ENCODE measurements around the gene CWC15.

CWC15 gene

DNA sequence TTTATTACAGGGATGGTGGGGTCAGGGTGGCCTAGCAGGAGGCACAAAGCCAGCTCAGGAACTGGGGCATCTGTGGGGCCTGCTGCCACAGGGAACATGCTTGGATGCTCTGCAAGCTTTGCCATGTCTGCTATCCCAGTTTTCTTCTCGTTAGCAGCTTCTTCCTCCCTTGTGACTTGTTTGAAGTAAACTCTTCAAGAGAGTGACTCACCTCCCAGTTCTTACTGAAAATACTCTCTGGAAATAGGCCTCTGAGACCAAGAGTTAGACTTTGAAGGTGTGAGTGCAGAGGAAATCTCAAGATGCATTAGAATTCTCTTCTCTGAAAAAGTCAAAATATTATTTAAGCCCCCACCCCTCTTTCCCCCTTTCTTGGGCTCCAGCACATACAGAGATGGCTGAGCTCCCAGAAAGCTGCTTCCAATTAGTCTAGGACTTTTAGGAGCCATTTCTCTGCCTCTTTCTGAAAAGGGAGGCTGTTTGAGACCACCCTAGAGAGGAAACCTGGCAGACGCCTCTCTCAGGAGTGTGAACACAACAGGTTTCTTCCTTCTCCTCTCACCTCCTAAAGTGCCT lies 15.1 kb downstream of the CWC15 start:
- Histone ChIP-seq H3K4me3 (ENCODE audit: low read length in 2 of 2) (no peak overlapping the region), H3K27me3 (ENCODE audit: control insufficient read depth in 2 of 2, insufficient read depth in 2 of 2, low read length in 2 of 2) (no peaks in the 10 kb centered on the region), H3K9ac (ENCODE audit: low read depth in 1 of 2, low read length in 2 of 2) (no peak overlapping the region), H3K9me3 (ENCODE audit: control insufficient read depth in 2 of 2, low read length in 2 of 2) (no peaks in the 10 kb centered on the region), H3K27ac (ENCODE audit: low read depth in 2 of 2, low read length in 2 of 2) (no peak overlapping the region), H3K36me3 (ENCODE audit: control insufficient read depth in 2 of 2, insufficient read depth in 2 of 2, low read length in 2 of 2) (peaks cover 18 to 24% of the 10 kb centered on the region in 2 donors), H3K4me1 (ENCODE audit: control insufficient read depth in 2 of 2, insufficient read depth in 2 of 2, low read length in 2 of 2) (no peaks in the 10 kb centered on the region)

DNA sequence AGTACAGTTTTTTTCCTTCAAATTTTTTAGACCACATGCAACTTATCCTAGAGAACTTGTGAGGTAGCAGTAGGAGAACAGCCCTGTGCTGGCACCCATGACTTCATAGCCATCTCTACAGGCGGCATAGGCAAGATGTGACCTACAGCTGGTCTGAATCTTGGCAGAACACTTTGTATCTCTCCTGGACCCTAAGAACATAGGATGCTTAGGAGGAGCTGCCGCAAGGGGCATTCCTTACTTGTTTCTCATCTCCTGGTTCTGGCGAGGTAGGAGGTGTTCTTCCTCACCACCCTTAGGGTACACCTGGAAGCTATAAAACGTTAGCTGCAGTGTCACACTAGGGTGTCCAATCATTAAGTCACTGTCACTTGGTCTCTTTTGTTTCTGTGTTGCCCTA lies 16.4 kb downstream of the CWC15 start:
- Histone ChIP-seq H3K9me3 (ENCODE audit: control insufficient read depth in 2 of 2, low read length in 2 of 2) (no peaks in the 10 kb centered on the region), H3K36me3 (ENCODE audit: control insufficient read depth in 2 of 2, insufficient read depth in 2 of 2, low read length in 2 of 2) (peaks cover 10 to 13% of the 10 kb centered on the region in 2 donors), H3K4me1 (ENCODE audit: control insufficient read depth in 2 of 2, insufficient read depth in 2 of 2, low read length in 2 of 2) (no peaks in the 10 kb centered on the region), H3K27ac (ENCODE audit: low read depth in 2 of 2, low read length in 2 of 2) (no peak overlapping the region), H3K9ac (ENCODE audit: low read depth in 1 of 2, low read length in 2 of 2) (no peak overlapping the region), H3K27me3 (ENCODE audit: control insufficient read depth in 2 of 2, insufficient read depth in 2 of 2, low read length in 2 of 2) (no peaks in the 10 kb centered on the region), H3K4me3 (ENCODE audit: low read length in 2 of 2) (no peak overlapping the region)

DNA sequence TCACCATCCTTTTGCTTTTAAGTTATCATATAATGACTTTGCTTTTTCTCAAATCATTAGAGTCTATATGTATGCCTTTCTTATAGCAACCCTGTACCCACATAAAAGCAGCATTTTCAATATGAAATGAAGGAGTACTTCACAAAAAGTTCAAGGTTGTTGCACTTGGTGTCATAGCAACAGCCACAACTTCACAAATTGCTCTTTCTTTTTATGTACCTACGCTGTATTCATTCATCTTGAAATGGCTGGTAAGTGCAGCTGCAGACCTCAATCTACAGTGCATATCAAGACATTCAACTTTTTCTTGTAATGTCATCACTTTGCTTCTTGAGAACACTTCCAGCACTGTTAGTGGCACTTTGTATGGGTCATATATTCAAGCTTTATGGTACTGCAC lies 18.6 kb downstream of the CWC15 start:
- no peaks in the 10 kb centered on the region for H3K27me3 ChIP-seq (ENCODE audit: control insufficient read depth in 2 of 2, insufficient read depth in 2 of 2, low read length in 2 of 2)
- no peak overlapping the region for H3K27ac ChIP-seq (ENCODE audit: low read depth in 2 of 2, low read length in 2 of 2)
- no peaks in the 10 kb centered on the region for H3K9me3 ChIP-seq (ENCODE audit: control insufficient read depth in 2 of 2, low read length in 2 of 2)
- H3K4me3 ChIP-seq (ENCODE audit: low read length in 2 of 2), result no peak overlapping the region
- H3K9ac ChIP-seq (ENCODE audit: low read depth in 1 of 2, low read length in 2 of 2), result no peak overlapping the region
- H3K36me3 ChIP-seq (ENCODE audit: control insufficient read depth in 2 of 2, insufficient read depth in 2 of 2, low read length in 2 of 2), result peaks cover under 1 to 5% of the 10 kb centered on the region in 2 donors
- H3K4me1 ChIP-seq (ENCODE audit: control insufficient read depth in 2 of 2, insufficient read depth in 2 of 2, low read length in 2 of 2), result no peaks in the 10 kb centered on the region

DNA sequence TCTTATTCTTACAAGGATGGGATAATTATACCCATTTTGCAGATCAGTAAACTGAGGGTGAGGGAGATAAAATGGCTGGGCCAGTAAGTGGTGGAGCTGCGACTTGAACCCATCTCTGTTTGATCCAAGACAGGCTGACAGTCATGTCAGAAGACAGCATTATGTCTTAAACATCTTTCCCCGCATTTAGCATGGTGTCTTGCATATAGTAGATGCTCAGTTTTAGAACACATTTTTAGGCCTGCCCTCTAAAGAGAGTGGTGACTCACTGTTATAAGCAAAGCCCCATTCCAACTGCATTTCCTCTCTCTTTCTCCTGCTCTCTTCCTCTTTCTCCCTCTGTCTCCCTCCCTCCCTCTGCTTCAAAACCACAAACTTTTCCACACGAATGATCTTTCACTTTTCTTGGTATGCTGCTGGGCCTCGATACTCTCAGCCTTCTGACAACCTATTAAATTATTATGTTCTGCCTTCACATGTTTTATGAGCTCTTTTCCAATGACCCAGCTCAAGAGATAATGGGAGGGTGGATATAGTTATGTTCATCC lies 25.2 kb downstream of the CWC15 start:
- Histone ChIP-seq H3K27me3 (ENCODE audit: control insufficient read depth in 2 of 2, insufficient read depth in 2 of 2, low read length in 2 of 2) (no peaks in the 10 kb centered on the region), H3K4me1 (ENCODE audit: control insufficient read depth in 2 of 2, insufficient read depth in 2 of 2, low read length in 2 of 2) (no peaks in the 10 kb centered on the region), H3K4me3 (ENCODE audit: low read length in 2 of 2) (no peak overlapping the region), H3K9me3 (ENCODE audit: control insufficient read depth in 2 of 2, low read length in 2 of 2) (no peaks in the 10 kb centered on the region), H3K27ac (ENCODE audit: low read depth in 2 of 2, low read length in 2 of 2) (no peak overlapping the region), H3K9ac (ENCODE audit: low read depth in 1 of 2, low read length in 2 of 2) (no peak overlapping the region), H3K36me3 (ENCODE audit: control insufficient read depth in 2 of 2, insufficient read depth in 2 of 2, low read length in 2 of 2) (no peaks in the 10 kb centered on the region)

DNA sequence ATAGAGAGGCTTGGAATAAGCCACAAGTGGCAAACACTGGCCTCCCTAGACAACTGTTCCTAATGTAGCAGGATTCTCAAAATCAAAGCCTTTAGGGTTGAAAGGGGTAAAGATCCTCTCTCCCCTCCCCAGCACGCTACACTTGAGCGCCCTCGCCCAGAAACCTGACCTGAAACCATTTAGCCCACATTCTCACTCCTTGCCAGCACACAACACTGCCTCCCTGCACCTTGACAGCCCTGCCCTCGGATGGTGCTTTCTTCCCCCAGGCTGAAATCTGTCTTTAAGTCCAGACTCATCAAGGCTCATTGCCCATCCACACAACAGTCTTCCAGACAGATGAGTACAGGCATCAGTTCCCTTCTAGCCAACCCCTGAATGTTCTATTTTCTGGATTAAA lies 26.5 kb downstream of the CWC15 start:
- no peak overlapping the region for H3K27ac ChIP-seq (ENCODE audit: low read depth in 2 of 2, low read length in 2 of 2)
- H3K36me3 ChIP-seq (ENCODE audit: control insufficient read depth in 2 of 2, insufficient read depth in 2 of 2, low read length in 2 of 2), result no peaks in the 10 kb centered on the region
- no peaks in the 10 kb centered on the region for H3K4me1 ChIP-seq (ENCODE audit: control insufficient read depth in 2 of 2, insufficient read depth in 2 of 2, low read length in 2 of 2)
- no peak overlapping the region for H3K9ac ChIP-seq (ENCODE audit: low read depth in 1 of 2, low read length in 2 of 2)
- H3K9me3 ChIP-seq (ENCODE audit: control insufficient read depth in 2 of 2, low read length in 2 of 2), result no peaks in the 10 kb centered on the region
- no peak overlapping the region for H3K4me3 ChIP-seq (ENCODE audit: low read length in 2 of 2)
- H3K27me3 ChIP-seq (ENCODE audit: control insufficient read depth in 2 of 2, insufficient read depth in 2 of 2, low read length in 2 of 2), result no peaks in the 10 kb centered on the region

DNA sequence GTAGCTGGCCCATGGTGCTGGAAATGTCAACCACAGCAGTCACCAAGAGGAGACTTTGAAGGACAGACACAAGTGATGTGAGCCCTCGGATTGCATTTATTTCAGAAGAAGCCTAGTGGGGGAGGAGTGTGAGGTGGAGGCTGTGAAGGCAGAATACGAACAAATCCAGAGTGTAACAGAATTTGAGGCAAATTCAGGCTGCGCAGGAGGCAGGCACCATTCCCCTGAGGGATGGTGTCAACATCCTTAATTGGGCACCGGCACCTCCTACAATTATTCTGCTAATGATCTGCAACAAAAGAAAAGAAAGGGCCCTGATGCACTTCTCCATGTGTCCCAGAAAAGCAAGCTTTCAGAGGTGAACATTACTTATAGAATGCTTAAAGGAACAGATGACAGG lies 32.2 kb downstream of the CWC15 start:
- no peak overlapping the region for H3K27ac ChIP-seq (ENCODE audit: low read depth in 2 of 2, low read length in 2 of 2)
- H3K27me3 ChIP-seq (ENCODE audit: control insufficient read depth in 2 of 2, insufficient read depth in 2 of 2, low read length in 2 of 2), result peaks cover 0 to 3% of the 10 kb centered on the region in 2 donors
- no peak overlapping the region for H3K4me3 ChIP-seq (ENCODE audit: low read length in 2 of 2)
- H3K36me3 ChIP-seq (ENCODE audit: control insufficient read depth in 2 of 2, insufficient read depth in 2 of 2, low read length in 2 of 2), result no peaks in the 10 kb centered on the region
- no peaks in the 10 kb centered on the region for H3K4me1 ChIP-seq (ENCODE audit: control insufficient read depth in 2 of 2, insufficient read depth in 2 of 2, low read length in 2 of 2)
- no peak overlapping the region for H3K9ac ChIP-seq (ENCODE audit: low read depth in 1 of 2, low read length in 2 of 2)
- H3K9me3 ChIP-seq (ENCODE audit: control insufficient read depth in 2 of 2, low read length in 2 of 2), result no peaks in the 10 kb centered on the region

DNA sequence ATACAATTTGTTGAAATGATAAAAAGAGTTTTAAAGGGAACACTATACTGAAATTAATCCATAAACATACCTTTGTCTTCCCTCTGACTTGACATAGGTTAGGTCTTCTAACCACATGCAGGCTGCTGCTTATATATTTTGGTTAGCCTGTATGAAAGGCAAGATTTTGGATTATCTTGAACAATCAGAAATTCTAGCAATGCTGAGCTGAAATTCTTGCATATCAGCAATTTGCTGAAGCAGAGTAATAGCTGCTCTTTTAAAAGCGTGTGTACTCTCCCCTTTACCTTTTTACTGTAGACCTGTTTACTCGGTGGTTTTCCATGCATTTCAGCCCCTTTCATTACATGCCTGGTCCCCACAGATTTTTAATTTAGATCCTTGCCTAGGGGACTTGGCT lies 34.0 kb downstream of the CWC15 start:
- Histone ChIP-seq H3K27me3 (ENCODE audit: control insufficient read depth in 2 of 2, insufficient read depth in 2 of 2, low read length in 2 of 2) (peaks cover 0 to 3% of the 10 kb centered on the region in 2 donors), H3K4me3 (ENCODE audit: low read length in 2 of 2) (no peak overlapping the region), H3K27ac (ENCODE audit: low read depth in 2 of 2, low read length in 2 of 2) (no peak overlapping the region), H3K4me1 (ENCODE audit: control insufficient read depth in 2 of 2, insufficient read depth in 2 of 2, low read length in 2 of 2) (no peaks in the 10 kb centered on the region), H3K36me3 (ENCODE audit: control insufficient read depth in 2 of 2, insufficient read depth in 2 of 2, low read length in 2 of 2) (no peaks in the 10 kb centered on the region), H3K9ac (ENCODE audit: low read depth in 1 of 2, low read length in 2 of 2) (no peak overlapping the region), H3K9me3 (ENCODE audit: control insufficient read depth in 2 of 2, low read length in 2 of 2) (no peaks in the 10 kb centered on the region)

DNA sequence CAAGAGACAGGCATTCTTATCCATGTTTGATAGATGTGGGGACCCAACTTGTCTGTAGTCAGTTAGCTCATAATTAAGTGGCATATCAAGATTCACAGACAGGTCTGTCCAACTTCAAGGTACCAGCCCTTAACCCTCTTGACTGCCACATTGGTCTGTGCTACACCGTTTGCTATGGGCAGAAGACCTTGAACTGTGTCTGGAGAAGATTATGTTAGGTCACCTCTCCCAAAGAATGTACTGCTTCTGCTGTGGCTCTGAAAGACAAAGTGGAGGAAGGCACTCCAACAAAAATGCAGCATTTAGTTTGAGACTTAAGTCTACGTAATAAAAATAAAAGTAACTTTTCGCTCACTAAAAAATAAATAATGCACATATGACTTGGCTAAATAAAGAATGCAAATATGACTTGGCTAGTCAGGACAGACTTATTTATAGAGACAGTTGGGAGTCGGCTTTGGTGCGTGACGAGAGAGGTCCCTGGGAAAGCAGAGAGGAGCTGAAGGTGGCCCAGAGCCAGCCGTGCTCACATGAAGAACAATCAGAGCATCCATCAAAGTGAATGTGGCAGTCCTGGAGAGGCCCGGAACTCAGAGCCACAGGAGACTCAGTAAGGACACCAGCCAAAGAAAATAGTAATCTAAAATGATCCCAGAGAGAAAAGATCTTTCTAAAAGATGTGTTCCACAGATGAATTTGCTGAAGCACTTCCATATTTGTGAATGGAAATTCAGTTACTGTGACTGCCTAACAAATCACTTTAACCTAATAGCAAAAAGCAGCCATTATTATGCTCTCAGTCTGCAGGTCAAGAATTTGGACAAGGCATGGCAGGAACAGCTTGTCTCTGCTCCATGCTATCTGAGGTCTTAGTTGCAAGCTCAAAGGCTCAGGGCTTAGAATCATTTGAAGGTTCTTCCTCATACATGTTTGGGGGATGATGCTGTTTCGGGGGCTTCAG lies 35.0 kb downstream of the CWC15 start:
- H3K27ac ChIP-seq (ENCODE audit: low read depth in 2 of 2, low read length in 2 of 2), result no peak overlapping the region
- H3K27me3 ChIP-seq (ENCODE audit: control insufficient read depth in 2 of 2, insufficient read depth in 2 of 2, low read length in 2 of 2), result peaks cover 0 to 3% of the 10 kb centered on the region in 2 donors
- H3K9me3 ChIP-seq (ENCODE audit: control insufficient read depth in 2 of 2, low read length in 2 of 2), result no peaks in the 10 kb centered on the region
- H3K9ac ChIP-seq (ENCODE audit: low read depth in 1 of 2, low read length in 2 of 2), result no peak overlapping the region
- no peak overlapping the region for H3K4me3 ChIP-seq (ENCODE audit: low read length in 2 of 2)
- no peaks in the 10 kb centered on the region for H3K36me3 ChIP-seq (ENCODE audit: control insufficient read depth in 2 of 2, insufficient read depth in 2 of 2, low read length in 2 of 2)
- no peaks in the 10 kb centered on the region for H3K4me1 ChIP-seq (ENCODE audit: control insufficient read depth in 2 of 2, insufficient read depth in 2 of 2, low read length in 2 of 2)

DNA sequence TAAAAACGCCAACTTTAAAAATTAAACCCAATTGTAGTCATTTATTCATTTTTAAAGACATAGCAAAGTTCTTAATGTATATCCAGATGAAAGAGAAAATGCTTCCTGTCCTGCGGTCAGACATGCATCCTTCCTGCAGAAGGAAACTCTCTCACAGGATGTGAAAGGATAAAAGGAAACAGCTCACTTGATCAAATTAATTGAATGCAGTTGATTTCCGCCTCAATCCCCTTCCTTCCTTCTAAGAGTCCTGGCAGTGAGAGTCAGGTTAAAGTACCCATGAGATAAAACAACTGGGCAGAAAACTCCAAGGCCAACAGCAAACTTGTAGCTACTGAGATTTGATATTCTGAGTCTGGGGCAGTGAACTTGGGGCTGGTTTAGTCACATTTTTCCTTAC lies 38.5 kb downstream of the CWC15 start:
- Histone ChIP-seq H3K27me3 (ENCODE audit: control insufficient read depth in 2 of 2, insufficient read depth in 2 of 2, low read length in 2 of 2) (no peaks in the 10 kb centered on the region), H3K4me3 (ENCODE audit: low read length in 2 of 2) (no peak overlapping the region), H3K36me3 (ENCODE audit: control insufficient read depth in 2 of 2, insufficient read depth in 2 of 2, low read length in 2 of 2) (no peaks in the 10 kb centered on the region), H3K9ac (ENCODE audit: low read depth in 1 of 2, low read length in 2 of 2) (no peak overlapping the region), H3K9me3 (ENCODE audit: control insufficient read depth in 2 of 2, low read length in 2 of 2) (no peaks in the 10 kb centered on the region), H3K4me1 (ENCODE audit: control insufficient read depth in 2 of 2, insufficient read depth in 2 of 2, low read length in 2 of 2) (no peaks in the 10 kb centered on the region), H3K27ac (ENCODE audit: low read depth in 2 of 2, low read length in 2 of 2) (no peak overlapping the region)

DNA sequence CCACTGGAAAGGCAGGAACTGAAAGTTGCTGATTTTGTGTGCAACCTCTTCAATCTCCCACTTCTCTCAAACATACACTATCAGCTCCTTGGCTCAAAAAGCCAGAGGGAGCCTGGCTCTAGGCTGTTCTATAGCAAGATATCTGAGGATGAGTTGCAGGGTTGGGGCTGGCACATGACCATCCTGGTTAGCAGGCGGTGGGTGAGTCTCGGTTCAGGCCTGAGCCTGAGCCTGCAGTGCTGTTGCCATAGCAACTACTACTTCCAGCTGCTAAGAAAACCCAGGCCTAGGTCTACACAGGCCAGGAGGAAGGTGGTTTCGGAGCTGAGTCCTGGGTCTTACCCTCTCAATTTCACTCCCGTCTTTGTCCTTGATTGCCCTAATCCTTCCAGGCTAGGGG lies 39.0 kb downstream of the CWC15 start:
- Histone ChIP-seq H3K9ac (ENCODE audit: low read depth in 1 of 2, low read length in 2 of 2) (no peak overlapping the region), H3K4me1 (ENCODE audit: control insufficient read depth in 2 of 2, insufficient read depth in 2 of 2, low read length in 2 of 2) (no peaks in the 10 kb centered on the region), H3K36me3 (ENCODE audit: control insufficient read depth in 2 of 2, insufficient read depth in 2 of 2, low read length in 2 of 2) (no peaks in the 10 kb centered on the region), H3K27me3 (ENCODE audit: control insufficient read depth in 2 of 2, insufficient read depth in 2 of 2, low read length in 2 of 2) (no peaks in the 10 kb centered on the region), H3K9me3 (ENCODE audit: control insufficient read depth in 2 of 2, low read length in 2 of 2) (no peaks in the 10 kb centered on the region), H3K4me3 (ENCODE audit: low read length in 2 of 2) (no peak overlapping the region), H3K27ac (ENCODE audit: low read depth in 2 of 2, low read length in 2 of 2) (no peak overlapping the region)
